Vagina (tissue), 2 donors: ENCODE results near the gene TAS2R40.

Experiments used
- CTCF ChIP-seq, 3 experiments: fragments of 450-650 bp in 2 of 3; fragments of 200-600 bp in 1 of 3; sonication (generic) in 1 of 3; IDR thresholded peaks; one replicate each; pipeline ENCODE4 v1.5.1; 2017 to 2019; ENCODE audit warnings: antibody characterized with exemption in 3 of 3, mild to moderate bottlenecking in 2 of 3, moderate library complexity in 2 of 3
- POLR2A ChIP-seq, 2 donors: fragments of 450-650 bp; IDR thresholded peaks; one replicate each; pipeline ENCODE4 v1.6.1; 2017; ENCODE audit warnings: antibody characterized with exemption in 2 of 2, mild to moderate bottlenecking in 2 of 2, moderate library complexity in 2 of 2

GRCh38 chr7:143221737-143222136 is at the start of gene TAS2R40:
- TF ChIP-seq CTCF (IDR thresholded peaks at IDR 0.05) (no peak), POLR2A (IDR thresholded peaks at IDR 0.05) (no peak)
